Stimulated activated CD4-positive, alpha-beta T cell treated with anti-CD3 and anti-CD28 coated beads, Interleukin-4, amount 100 ng/mL, for 24 hours (primary cell): ENCODE measurements around the gene FNBP1L.

Experiments
- DNase-seq: peaks from one replicate; pipeline ENCODE4 v3.0.0-alpha.2; 2020

The FNBP1L gene

GRCh38 chr1:93595743-93596142, 147.8 kb downstream of the FNBP1L start:
- no peak for DNase-seq

GRCh38 chr1:93596329-93597089, 148.6 kb downstream of the FNBP1L start:
- no peak for DNase-seq

GRCh38 chr1:93597709-93598108, 149.8 kb downstream of the FNBP1L start:
- DNase-seq: no peak

GRCh38 chr1:93598396-93598795, 150.5 kb downstream of the FNBP1L start:
- no peak for DNase-seq

- DNase-seq: no peak
Measured at GRCh38 chr1:93598861-93599439, 151.0 kb downstream of the FNBP1L start.

- no peak for DNase-seq
Measured at GRCh38 chr1:93599479-93599878, 151.6 kb downstream of the FNBP1L start.

- no peak for DNase-seq
Measured at GRCh38 chr1:93600663-93601062, 152.7 kb downstream of the FNBP1L start.

- DNase-seq: no peak
Measured at GRCh38 chr1:93601686-93602085, 153.8 kb downstream of the FNBP1L start.

- DNase-seq: no peak
Measured at GRCh38 chr1:93602101-93602500, 154.2 kb downstream of the FNBP1L start.

GRCh38 chr1:93603106-93603505, 155.2 kb downstream of the FNBP1L start:
- DNase-seq: no peak

- no peak for DNase-seq
Measured at GRCh38 chr1:93603601-93604000, 155.7 kb downstream of the FNBP1L start.
